HL-60 (cell line): ENCODE results near the gene CCK.

Source experiments
- DNase-seq, 2 experiments: peaks; one replicate each; pipeline ENCODE4 v3.0.0-alpha.2; 2010 to 2020; ENCODE audit warnings: low read depth in 1 of 2, low spot score in 1 of 2
- H3K27ac ChIP-seq: fragments of 250-450 bp; sonication (Bioruptor Pico); replicated peaks from 2 replicates; pipeline ENCODE4 v1.5.1; 2020; ENCODE audit warnings: mild to moderate bottlenecking, moderate library complexity
- H3K27me3 ChIP-seq: fragments of 250-450 bp; sonication (Bioruptor Pico); 2 replicates; pipeline ENCODE4 v1.5.1; 2021; ENCODE audit warnings: mild to moderate bottlenecking, moderate library complexity; ENCODE audit not compliant: insufficient read depth, poor library complexity, severe bottlenecking
- H3K4me3 ChIP-seq: replicated peaks from 2 replicates; pipeline ENCODE4 v1.5.1; 2011; ENCODE audit warnings: mild to moderate bottlenecking, control low read depth, low read length; ENCODE audit not compliant: insufficient read depth
- GABPA ChIP-seq: IDR thresholded peaks from 2 replicates; pipeline ENCODE4 v1.6.1; 2012; ENCODE audit warnings: low read depth
- POLR2AphosphoS5 ChIP-seq: IDR thresholded peaks from 2 replicates; pipeline ENCODE4 v1.6.1; 2012; ENCODE audit warnings: low read depth
- REST ChIP-seq: IDR thresholded peaks from 2 replicates; pipeline ENCODE4 v1.6.1; 2012; ENCODE audit warnings: low read depth; ENCODE audit not compliant: insufficient replicate concordance
- SPI1 ChIP-seq: IDR thresholded peaks from 2 replicates; pipeline ENCODE4 v1.6.1; 2012; ENCODE audit warnings: low read depth, mild to moderate bottlenecking, borderline replicate concordance
- TF ChIP-seq, protein P1 (sequence below): IDR thresholded peaks from one replicate; pipeline ENCODE4 v1.5.1; 2011; ENCODE audit warnings: low read length, control low read depth, inconsistent platforms; ENCODE audit not compliant: insufficient read depth

Gene CCK

DNA sequence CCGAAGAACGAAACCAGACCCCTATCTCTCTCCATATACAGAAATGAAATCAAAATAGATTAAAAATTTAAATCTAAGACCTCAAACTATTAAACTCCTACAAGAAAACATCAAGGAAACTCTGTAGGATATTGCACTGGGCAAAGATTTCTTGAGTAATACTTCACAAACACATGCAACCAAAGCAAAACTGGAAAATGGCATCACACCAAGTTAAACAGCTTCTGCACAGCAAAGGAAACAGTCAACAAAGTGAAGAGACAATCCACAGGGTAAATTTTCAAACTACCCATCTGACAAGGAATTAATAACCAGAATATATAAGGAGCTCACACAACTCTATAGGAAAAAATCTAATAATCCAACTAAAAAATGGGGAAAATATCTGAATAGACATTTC, 29.4 kb downstream of the CCK start:
- H3K27me3 ChIP-seq, result no peaks in the 10 kb centered on the region
- no peak for TF ChIP-seq GABPA
- no peak for TF ChIP-seq REST
- no peak for TF ChIP-seq POLR2AphosphoS5
- no peak overlapping the region for H3K4me3 ChIP-seq
- H3K27ac ChIP-seq, result no peak overlapping the region
- no peak for DNase-seq

GRCh38 chr3:42235532-42235931, 30.5 kb downstream of the CCK start:
- TF ChIP-seq GABPA (no peak), SPI1 (no peak), REST (no peak), POLR2AphosphoS5 (no peak)
- TF ChIP-seq, protein P1, sequence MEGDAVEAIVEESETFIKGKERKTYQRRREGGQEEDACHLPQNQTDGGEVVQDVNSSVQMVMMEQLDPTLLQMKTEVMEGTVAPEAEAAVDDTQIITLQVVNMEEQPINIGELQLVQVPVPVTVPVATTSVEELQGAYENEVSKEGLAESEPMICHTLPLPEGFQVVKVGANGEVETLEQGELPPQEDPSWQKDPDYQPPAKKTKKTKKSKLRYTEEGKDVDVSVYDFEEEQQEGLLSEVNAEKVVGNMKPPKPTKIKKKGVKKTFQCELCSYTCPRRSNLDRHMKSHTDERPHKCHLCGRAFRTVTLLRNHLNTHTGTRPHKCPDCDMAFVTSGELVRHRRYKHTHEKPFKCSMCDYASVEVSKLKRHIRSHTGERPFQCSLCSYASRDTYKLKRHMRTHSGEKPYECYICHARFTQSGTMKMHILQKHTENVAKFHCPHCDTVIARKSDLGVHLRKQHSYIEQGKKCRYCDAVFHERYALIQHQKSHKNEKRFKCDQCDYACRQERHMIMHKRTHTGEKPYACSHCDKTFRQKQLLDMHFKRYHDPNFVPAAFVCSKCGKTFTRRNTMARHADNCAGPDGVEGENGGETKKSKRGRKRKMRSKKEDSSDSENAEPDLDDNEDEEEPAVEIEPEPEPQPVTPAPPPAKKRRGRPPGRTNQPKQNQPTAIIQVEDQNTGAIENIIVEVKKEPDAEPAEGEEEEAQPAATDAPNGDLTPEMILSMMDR, result no peak
- Histone ChIP-seq H3K4me3 (no peak overlapping the region), H3K27me3 (no peaks in the 10 kb centered on the region), H3K27ac (no peak overlapping the region)
- DNase-seq, result no peak

GRCh38 chr3:42230860-42231259, 35.1 kb downstream of the CCK start:
- no peak for TF ChIP-seq GABPA
- no peak for TF ChIP-seq SPI1
- TF ChIP-seq, protein P1, result no peak
- TF ChIP-seq POLR2AphosphoS5, result no peak
- TF ChIP-seq REST, result no peak
- H3K27ac ChIP-seq, result no peak overlapping the region
- H3K27me3 ChIP-seq, result no peaks in the 10 kb centered on the region
- no peak overlapping the region for H3K4me3 ChIP-seq
- DNase-seq, result no peak
